A549 (cell line): Measurements from ENCODE around the gene CCL1.

Source experiments
- CEBPB ChIP-seq, 2 experiments: fragments of >200 bp in 1 of 2; sonication (Bioruptor Twin) in 1 of 2; formaldehyde crosslinking in 1 of 2; IDR thresholded peaks; 2 replicates each; pipeline ENCODE4 v1.6.1; 2012 to 2016
- EP300 ChIP-seq, 2 experiments: fragments of >200 bp; sonication (Bioruptor Twin); formaldehyde crosslinking; IDR thresholded peaks; 2 replicates in 1 of 2; 3 replicates in 1 of 2; pipeline ENCODE4 v1.6.1; 2016 to 2017
- ESRRA ChIP-seq: fragments of 150-350 bp; IDR thresholded peaks from 2 replicates; pipeline ENCODE4 v1.6.1; 2014; ENCODE audit warnings: mild to moderate bottlenecking, low read length, borderline replicate concordance
- JUNB ChIP-seq: fragments of >200 bp; sonication (Bioruptor Twin); formaldehyde crosslinking; IDR thresholded peaks from 2 replicates; pipeline ENCODE4 v1.6.1; 2016
- MAZ ChIP-seq: fragments of 150-350 bp; IDR thresholded peaks from 2 replicates; pipeline ENCODE4 v1.6.1; 2014; ENCODE audit warnings: antibody characterized with exemption, low read depth, low read length, borderline replicate concordance
- PBX3 ChIP-seq: IDR thresholded peaks from 2 replicates; pipeline ENCODE4 v1.6.1; 2012
- POLR2A ChIP-seq: IDR thresholded peaks from 2 replicates; pipeline ENCODE4 v1.6.1; 2012; ENCODE audit warnings: mild to moderate bottlenecking, low read length
- REST ChIP-seq: fragments of 200-600 bp; sonication (generic); IDR thresholded peaks from 2 replicates; pipeline ENCODE4 v1.6.1; 2016; ENCODE audit warnings: antibody characterized with exemption, mild to moderate bottlenecking, moderate library complexity
- SREBF2 ChIP-seq: fragments of 450-650 bp; IDR thresholded peaks from 2 replicates; pipeline ENCODE4 v1.6.1; 2014; ENCODE audit warnings: mild to moderate bottlenecking, moderate library complexity
- USF2 ChIP-seq: fragments of 450-650 bp; IDR thresholded peaks from 2 replicates; pipeline ENCODE4 v1.6.1; 2014; ENCODE audit warnings: antibody characterized with exemption
- TF ChIP-seq, protein P1 (sequence below): fragments of >200 bp; sonication (Bioruptor Twin); formaldehyde crosslinking; IDR thresholded peaks from 3 replicates; pipeline ENCODE4 v1.5.1; 2016
- TF ChIP-seq, protein P2 (sequence below): fragments of 150-350 bp; IDR thresholded peaks from 2 replicates; pipeline ENCODE4 v1.6.1; 2014; ENCODE audit warnings: low read depth, mild to moderate bottlenecking, low read length

DNA sequence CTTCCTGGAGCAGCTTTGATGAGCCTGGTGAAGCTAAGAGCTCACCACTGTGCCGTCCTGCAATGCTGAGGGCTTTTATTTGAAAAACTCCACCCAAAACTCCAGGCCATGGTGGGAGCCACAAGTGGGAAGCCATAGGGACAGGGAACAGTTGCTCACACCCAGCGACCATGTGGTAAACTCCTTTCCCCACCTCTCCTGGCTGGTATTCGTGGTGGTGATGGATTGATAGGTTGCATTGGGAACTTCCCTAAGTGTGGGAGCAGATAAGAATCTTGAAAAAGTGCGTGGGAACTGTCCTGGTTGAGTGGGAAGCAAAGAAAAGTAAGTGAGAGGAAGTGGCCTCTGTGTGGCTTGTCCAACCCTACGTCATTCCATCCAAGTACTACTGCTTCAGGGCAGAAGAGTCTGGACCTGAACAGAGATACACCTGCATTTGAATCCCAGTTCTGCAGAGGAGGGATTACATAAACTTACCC lies at the start of gene CCL1:
- TF ChIP-seq, protein P1, sequence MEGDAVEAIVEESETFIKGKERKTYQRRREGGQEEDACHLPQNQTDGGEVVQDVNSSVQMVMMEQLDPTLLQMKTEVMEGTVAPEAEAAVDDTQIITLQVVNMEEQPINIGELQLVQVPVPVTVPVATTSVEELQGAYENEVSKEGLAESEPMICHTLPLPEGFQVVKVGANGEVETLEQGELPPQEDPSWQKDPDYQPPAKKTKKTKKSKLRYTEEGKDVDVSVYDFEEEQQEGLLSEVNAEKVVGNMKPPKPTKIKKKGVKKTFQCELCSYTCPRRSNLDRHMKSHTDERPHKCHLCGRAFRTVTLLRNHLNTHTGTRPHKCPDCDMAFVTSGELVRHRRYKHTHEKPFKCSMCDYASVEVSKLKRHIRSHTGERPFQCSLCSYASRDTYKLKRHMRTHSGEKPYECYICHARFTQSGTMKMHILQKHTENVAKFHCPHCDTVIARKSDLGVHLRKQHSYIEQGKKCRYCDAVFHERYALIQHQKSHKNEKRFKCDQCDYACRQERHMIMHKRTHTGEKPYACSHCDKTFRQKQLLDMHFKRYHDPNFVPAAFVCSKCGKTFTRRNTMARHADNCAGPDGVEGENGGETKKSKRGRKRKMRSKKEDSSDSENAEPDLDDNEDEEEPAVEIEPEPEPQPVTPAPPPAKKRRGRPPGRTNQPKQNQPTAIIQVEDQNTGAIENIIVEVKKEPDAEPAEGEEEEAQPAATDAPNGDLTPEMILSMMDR: no peak
- TF ChIP-seq REST (no peak), MAZ (no peak), EP300 (IDR thresholded peaks at IDR 0.05) (no peak), JUNB (no peak), PBX3 (no peak), CEBPB (IDR thresholded peaks at IDR 0.05) (no peak), SREBF2 (no peak), ESRRA (no peak), USF2 (no peak), POLR2A (no peak)
- TF ChIP-seq, protein P2, sequence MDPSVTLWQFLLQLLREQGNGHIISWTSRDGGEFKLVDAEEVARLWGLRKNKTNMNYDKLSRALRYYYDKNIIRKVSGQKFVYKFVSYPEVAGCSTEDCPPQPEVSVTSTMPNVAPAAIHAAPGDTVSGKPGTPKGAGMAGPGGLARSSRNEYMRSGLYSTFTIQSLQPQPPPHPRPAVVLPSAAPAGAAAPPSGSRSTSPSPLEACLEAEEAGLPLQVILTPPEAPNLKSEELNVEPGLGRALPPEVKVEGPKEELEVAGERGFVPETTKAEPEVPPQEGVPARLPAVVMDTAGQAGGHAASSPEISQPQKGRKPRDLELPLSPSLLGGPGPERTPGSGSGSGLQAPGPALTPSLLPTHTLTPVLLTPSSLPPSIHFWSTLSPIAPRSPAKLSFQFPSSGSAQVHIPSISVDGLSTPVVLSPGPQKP: no peak
